Measurements from ENCODE around the gene TRPM4.
"Not testable (repeated sequence)": the region's sequence is repeated elsewhere in the genome, so short reads cannot be mapped to it uniquely, and the experiment has no call there.

The TRPM4 gene

DNA sequence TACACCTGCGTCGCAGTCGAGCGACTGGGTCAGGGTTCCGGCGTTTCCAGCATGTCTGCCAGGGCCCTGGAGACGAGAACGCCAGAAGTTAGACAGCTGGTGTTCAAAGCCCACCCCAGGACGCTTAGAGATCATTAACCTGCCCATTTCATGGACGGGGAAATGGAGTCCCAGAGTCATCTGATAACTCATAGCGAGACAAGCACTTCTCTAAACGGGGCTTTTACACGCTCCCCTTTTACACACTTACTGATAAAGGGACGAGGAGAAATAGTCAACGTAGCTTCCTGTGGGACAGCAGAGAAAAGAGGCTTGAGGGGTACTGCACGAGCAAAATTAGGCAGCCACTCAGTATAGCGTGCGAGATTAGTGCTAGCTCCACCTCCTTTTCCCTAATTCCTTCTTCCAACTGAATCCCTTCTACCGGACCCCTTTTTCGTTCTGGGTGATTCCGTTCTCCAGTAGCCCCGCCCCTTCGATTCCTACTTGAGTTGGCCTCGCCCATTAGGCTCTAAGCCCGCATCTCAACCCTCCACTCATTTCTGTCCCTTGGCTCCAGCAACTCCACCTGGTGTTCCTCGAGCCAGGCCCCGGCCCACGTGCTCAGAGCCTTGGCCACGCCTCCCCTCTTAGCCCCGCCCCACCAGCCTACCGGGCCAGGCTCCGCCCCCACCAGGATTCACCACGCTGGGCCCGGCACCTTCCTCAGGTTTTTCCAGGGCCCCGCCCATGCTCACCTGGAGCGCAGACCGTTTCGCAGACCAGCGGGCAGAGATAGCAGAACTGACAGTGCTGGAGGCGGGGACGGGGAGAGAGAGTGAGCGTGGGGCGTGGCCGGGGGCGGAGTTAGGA, 6.1 kb upstream of the TRPM4 start:
- DNase-seq: no peak

DNA sequence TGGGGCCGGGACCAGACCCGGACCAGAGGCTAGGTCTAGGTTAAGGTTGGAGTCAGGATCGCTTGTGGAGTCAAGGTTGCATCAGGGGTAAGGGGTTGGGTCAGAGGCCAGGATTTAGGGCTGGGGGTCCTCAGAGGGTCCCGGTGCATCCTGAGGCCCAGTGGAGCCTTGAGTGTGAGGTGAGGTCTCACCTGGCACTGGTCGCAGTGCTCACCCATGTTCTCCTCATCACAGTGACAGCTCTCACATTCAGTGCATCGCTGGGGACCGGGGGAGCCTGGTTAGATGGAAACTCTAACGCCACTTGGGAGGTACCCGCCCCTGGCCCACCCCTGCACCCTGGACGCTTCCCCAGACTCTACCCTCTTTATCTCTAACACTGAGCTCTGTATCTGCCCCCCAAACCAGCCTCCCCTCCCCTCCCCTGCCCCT, 5.5 kb upstream of the TRPM4 start:
- DNase-seq: no peak

DNA sequence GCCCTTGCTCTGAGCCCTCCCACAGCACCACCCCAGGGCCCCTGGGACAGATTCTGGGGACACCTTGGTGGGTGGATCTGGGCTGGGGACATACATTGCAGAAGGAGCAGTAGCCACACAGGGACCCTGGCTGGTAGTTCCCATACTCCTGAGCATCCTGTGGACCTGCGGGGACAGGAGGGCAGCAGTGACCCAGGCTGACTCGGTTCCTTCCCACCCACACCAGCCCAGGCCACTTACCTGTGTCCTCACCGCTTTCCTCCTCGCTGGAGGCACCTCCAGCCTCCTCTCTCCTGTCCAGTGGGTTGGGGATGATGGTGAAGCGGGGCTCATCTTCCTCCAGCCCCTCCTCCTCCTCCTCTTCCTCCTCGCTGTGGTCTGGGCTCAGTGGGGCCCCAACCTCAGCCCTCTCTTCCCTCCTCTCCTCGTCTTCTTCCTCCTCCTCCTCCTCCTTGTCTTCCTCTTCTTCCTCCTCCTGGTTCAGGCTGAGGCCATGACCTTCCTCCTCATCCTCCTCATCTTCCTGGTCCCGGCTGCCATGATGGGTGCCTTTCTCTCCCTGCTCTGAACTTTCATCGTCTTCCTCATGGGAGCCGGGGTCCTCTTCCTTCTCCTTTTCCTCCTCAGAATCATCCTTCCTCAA, 4.3 kb upstream of the TRPM4 start:
- DNase-seq: no peak

DNA sequence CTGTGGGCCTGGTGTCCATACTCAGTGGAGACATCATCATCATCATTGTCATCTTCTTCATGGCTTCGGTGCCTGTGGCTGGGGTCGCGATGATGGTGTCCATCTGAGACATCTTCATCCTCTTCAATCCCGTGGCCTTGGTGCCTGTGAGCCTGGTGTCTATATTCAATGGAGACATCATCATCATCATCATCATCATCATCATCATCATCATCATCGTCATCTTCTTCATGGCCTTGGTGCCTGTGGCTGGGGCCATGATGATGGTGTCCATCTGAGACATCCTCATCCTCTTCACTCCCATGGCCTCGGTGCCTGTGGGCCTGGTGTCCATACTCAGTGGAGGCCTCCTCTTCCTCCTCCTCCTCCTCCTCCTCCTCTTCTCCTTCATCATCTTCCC, 3.3 kb upstream of the TRPM4 start:
- DNase-seq: no peak

DNA sequence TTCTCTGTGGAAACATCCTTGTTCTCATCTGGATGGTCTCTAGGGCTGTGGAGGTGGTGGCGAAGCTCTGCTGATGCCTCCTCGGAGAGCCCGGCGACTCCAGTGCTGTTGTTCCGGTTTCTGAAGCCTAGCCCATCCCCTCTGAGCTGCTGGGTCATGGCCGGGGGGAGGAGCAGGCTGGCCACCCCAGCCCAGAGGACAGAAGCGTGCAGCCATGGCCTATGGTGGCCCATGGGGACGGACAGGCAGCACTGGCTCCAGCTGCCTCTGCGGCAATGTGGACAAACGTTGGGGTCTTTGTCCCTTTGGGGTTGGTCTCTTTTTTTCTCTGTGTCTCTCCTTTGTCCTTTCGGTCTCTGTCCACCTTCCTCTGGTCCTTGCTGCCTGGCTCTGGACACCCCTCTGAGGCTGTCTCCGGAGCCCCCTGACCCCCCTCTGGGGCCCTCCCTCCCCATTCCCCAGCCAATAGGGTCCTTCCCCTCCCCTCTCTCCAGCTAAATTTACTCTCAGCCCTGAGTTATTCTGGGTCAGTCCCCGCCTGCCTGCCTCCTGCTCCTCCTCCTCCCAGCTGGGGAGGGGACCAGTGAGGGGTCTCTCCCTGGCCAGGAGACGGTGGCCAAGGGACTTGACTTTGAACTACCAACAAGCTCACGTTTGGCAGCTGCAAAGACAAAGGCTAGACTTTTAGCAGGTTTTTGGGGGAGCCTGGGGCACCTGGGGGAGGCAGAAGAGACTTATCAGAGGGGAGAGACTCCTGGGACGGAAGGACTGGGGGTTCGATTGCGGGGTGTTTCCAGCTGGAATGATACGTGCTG, 2.4 kb upstream of the TRPM4 start, which contains the start of gene HRC:
Gene HRC, minus strand, starts transcription at position 392 of the 815 bp plus-strand sequence. Its CDS starts 159 bp downstream, at position 233.
- DNase-seq: peak in 1 of 2 donors; percentile 29

DNA sequence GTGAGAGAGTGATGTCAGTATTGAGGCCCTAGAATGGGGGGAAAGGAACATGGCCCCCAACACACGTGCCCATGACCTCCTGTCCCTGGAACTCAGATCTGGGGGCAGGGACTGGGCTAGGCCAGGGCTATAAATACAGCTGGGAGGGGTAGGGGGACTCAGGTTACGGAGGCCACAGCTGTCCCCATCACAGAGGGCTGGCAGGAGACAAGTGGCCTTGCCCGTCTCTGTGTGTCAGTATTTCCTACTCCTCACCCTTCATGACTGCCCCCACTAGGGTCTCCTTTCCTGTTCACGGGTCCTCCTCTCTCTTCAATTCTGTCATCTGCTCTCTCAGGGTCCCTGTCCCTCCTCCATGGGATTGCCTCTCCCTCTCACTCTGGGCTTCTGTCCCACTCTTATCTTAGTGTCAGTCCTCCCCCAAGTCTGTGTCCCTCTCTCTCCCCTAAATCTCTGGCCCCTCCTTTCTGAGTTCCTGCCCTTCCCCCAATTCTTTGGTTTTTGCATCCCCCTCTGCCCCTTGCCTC, 1.7 kb upstream of the TRPM4 start:
- DNase-seq: no peak

DNA sequence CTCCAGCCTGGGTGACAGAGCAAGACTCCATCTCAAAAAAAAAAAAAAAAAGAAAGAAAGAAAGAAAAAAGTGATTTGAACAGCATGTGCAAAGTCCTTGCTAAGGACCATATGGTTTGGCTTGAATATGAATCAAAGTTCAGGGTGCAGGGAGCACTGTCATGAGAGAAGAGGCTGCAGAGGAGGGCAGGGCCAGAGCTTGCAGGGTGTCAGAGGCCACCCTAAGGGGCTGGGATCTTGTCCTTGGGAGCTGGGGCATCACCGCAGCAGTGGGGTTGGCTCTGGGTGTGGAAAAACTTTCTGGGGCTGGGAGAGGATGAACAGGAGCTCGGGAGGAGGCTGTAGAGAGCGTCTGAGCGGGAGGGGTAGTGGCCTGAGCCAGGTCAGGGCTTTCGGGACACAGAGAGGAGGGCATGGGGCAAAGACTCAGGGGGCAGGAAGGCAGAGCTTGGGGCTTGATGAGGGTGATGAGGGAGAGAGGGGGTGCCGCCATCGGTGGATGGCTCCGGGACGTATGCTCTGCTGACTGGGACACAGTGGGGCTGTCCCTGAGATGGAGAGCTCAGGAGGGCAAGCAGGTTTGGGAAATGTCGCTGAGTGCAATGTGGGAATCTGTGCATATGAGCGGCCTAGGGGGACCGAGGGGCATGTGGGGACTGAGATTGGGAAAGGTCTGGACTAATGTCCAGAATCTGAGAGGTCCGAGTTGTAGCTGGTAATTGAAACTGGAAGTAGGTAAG, 3.0 kb downstream of the TRPM4 start:
- DNase-seq: no peak

DNA sequence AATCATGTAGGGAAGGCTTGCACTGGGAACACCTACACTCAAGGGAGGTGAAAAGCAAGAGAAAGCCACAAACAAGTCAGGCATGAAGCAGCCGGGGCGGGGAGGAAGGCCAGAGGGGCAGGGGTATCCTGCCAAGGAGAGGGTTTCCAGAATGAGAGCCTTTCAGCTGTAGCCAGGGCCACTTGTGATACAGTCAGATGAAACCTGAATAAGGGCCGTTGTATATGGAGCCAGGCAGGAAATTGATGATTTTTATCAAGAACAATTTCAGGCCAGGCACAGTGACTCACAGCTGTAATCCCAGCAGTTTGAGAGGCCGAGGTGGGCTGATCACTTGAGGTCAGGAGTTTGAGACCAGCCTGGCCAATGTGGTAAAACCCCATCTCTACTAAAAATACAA, 4.4 kb downstream of the TRPM4 start:
- DNase-seq: no peak

DNA sequence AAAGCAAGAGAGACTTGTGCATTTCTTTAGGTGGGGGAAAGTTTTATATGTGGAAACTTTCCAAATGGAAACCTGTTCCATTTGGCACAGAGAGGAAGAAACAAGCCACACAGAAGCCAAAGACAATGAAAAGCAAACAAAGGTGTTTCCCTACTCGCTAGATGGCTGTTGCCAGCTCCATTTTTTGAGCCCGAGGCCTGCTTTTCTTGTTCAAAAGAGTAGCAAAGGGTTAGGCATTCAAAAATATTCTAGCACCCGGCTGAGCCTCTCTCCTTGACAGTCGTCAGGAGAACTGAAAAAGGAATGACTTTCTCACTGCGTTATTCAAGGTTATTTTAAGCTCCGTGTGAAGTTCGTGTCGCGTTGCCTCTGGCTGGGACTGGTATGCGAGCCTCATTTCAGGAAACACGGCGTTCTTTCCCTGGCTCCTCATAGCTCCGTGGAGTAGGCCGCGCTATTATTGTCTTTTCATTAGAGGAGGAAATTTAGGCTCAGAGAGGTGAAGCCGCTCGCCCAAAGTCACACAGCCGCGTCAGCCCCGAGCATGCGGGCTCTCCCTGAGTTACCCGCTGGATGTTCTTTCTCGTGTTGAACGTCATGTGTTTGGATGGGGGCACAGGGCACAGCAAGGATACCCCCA, 7.6 kb downstream of the TRPM4 start:
- no peak for DNase-seq

DNA sequence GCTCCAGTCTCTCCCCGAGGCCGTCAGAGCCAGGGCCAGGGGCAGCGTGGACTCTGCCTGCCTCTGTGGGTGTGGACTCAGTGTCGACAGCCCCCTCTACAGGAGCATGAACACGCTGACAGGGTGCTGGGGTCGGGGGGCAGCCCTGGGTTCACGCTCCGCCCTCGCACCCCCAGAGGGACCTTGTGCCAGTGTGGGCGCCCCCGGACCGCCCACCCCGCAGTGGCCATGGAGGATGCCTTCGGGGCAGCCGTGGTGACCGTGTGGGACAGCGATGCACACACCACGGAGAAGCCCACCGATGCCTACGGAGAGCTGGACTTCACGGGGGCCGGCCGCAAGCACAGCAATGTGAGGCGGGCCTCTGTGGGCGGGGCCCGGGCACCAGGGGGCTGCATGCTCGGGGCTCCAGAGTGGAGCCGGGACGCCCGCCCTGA, 8.3 kb downstream of the TRPM4 start:
- DNase-seq: no peak

DNA sequence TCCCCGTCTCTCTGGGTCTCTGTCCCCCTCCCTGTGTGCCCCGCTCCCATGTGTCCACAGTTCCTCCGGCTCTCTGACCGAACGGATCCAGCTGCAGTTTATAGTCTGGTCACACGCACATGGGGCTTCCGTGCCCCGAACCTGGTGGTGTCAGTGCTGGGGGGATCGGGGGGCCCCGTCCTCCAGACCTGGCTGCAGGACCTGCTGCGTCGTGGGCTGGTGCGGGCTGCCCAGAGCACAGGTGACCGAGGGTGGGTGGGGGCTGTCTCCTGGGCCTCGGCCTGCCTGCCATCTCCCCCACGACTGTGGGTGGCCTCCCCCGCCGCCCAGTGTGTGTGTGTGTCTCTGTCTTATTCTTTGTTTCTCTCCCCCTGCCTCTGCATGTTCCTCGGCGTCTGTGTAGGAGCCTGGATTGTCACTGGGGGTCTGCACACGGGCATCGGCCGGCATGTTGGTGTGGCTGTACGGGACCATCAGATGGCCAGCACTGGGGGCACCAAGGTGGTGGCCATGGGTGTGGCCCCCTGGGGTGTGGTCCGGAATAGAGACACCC, 10.3 kb downstream of the TRPM4 start:
- no peak for DNase-seq

DNA sequence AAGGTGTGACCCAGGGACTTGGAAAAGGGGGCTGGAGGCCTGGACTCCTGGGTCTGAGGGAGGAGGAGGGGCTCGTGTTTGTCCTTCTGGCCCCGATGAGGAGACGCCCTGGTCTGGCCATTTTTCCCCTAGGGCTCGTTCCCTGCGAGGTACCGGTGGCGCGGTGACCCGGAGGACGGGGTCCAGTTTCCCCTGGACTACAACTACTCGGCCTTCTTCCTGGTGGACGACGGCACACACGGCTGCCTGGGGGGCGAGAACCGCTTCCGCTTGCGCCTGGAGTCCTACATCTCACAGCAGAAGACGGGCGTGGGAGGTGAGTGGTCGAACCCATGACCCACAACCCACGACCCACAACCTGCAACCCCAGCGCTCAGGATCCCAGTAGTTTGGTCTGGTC, 10.8 kb downstream of the TRPM4 start:
- no peak for DNase-seq

DNA sequence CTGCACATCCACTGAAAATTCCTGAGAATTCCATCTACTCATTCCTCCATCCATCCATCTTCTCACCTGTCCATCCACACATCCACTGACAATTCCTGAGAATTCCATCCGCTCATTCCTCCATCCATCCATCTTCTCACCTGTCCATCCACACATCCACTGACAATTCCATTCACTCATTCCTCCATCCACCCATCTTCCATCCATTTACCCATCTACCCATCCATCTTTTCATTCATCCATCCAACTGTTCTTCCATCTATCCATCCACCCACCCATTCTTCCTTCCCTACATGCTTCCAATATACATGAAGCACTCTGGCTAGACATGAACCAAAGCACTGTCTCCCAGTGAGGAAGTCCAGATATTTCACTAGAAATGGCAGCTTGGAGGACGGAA, 15.6 kb downstream of the TRPM4 start:
- DNase-seq: no peak

DNA sequence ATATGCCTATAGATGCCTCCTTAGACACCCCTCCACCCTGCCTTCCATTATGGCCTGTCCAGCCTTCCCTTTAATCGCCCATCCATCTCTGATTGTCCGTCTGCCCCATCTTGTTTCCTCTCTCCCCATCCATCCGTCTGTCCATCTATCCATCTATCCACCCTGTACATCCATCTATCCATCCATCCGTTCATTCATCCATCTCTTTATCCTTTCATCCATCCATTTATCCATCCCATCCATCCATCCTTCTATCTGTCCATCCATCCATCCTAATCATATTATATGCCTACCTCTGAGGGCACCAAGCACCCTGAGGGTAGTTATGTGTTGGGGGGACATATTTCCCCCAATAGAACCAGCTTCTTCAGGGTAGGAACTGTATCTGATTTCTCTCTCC, 23.1 kb downstream of the TRPM4 start:
- no peak for DNase-seq

DNA sequence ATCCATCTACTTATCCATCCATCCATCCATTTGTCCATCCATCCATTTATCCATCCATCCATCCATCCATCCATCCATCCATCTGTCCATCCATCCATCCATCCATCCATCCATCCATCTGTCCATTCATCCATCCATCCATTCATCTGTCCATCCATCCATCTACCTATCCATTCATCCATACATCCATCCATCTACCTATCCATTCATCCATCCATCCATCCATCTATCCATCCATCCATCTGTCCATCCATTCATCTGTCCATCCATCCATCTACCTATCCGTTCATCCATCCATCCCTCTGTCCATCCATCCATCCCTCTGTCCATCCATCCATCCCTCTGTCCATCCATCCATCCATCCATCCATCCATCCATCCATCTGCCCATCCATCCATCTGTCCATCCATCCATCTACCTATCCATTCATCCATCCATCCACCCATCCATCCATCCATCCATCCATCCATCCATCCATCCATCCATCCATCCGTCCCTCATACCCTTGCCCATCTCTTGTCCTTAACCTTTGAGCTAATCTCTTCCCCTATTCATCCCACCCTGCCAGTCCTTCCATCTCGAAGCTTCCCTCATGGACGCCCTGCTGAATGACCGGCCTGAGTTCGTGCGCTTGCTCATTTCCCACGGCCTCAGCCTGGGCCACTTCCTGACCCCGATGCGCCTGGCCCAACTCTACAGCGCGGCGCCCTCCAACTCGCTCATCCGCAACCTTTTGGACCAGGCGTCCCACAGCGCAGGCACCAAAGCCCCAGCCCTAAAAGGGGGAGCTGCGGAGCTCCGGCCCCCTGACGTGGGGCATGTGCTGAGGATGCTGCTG, 24.6 kb downstream of the TRPM4 start:
- not testable (repeated sequence) for DNase-seq

DNA sequence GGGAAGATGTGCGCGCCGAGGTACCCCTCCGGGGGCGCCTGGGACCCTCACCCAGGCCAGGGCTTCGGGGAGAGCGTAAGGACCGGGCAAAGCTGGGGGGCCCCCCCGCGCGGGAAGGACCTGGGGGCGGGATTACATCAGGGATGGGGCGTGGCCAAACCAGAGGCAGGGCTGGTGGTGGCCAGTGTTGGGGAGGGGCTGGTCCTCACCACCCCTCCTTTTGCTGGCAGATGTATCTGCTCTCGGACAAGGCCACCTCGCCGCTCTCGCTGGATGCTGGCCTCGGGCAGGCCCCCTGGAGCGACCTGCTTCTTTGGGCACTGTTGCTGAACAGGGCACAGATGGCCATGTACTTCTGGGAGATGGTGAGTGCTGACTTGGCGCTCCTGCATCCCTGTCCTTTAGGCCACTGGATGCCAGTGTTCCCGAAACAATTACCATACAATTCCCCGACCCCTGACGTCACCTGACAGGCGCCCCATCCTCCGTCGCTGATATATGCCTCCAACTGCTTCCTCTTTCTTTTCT, 25.3 kb downstream of the TRPM4 start:
- DNase-seq: no peak

DNA sequence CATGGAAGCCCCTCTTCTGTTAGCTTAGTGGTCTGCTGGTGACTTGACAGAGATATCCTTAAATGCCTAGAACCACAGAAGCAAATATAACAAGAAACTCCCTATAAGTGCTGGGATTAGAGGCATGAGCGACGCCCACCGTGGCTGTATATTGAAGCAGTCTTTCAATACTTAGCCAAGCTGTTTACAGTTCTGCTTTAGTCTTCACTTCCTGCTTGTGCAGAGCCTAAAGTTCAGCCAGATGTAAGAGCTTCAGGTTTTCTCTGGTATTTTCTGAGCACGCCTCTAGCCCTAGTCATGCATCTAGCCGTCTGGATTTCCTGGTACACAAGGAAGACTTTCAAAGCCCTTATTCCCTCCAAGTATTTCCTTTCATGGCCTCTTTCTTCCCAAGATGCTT, 28.5 kb downstream of the TRPM4 start:
- peak; percentile 16 to 17 for DNase-seq

DNA sequence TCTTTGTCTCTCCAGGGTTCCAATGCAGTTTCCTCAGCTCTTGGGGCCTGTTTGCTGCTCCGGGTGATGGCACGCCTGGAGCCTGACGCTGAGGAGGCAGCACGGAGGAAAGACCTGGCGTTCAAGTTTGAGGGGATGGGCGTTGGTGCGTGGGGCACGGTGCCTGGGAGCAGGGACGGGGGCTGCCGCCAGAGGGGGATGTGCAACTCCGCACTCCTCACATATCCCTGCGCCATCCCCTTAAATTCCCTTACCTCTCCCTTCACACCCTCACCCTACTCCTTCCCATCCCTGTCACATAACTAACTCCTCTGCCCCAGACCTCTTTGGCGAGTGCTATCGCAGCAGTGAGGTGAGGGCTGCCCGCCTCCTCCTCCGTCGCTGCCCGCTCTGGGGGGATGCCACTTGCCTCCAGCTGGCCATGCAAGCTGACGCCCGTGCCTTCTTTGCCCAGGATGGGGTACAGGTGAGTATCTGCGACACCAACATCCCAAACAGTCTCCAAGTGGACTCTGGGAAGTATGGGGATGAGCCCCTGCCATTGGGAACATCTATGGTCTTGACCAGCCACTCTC, 31.1 kb downstream of the TRPM4 start:
- DNase-seq: no peak

DNA sequence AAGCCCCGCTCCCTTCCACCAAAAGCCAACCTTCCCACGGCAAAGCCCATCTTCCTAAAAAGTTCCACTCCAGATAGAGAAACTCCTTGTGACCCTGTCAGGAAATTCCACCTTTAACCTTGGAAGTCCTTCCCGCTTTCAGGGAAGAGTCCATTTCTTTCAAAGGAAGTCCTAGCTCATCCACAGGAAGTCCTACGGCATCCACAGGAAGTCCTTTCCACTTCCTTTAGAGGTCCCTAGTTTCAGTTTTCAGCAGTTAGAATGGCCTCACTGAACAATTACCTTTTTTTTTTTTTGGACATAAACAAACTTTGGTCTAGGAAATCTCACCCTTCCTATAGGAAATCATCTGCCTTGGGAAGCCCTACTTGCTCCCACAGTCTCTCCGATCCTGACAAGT, 31.7 kb downstream of the TRPM4 start:
- DNase-seq: no peak

DNA sequence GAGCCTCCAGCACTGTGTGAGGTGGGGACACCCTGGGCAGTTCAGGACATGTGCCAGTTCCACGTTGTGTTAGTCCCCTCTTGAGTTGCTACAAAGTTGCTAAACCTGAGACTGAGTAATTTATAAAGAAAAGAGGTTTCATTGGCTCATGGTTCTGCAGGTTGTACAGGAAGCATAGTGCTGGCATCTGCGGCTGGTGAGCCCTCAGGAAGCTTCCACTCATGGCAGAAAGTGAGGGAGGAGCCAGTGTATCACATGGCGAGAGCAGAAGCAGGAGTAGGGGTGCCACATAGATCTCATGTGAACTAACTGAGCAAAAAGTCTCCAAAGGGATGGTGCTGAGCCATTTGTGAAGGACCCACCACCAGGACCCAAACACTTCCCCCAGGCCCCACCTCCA, 33.2 kb downstream of the TRPM4 start:
- DNase-seq: no peak

All from inflammatory macrophage (primary cell).